ENCODE data around the gene EFCAB11. TPM values are rescaled to one million over a fixed set of nuclear protein-coding genes. Genes with fewer than 3 reads are reported as not detected.

EFCAB11 gene
- total RNA-seq, 3 donors from 2014 or later (not counting 1 experiment from before 2014, with no cell fraction given), result 3.9 to 5.2 (median 4.0) TPM

DNA sequence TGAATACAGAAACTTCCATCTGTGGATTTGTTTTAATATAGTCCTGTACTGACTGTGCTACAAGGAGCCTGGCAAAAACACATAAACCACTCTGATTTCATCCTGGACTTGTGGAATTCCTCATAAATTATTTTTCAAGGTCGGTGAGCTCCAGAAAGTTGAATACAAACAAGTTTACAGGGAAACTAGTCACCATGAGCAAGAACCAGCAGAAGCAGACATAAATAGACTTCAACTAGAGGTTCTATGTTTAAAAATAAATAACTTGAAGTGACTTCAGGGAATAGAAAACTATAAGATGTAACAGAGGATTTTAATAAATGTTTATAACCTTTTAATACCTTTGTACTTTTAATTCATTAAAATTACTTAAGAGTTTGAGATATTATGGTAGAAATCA lies 63.5 kb downstream of the EFCAB11 start:
- Histone ChIP-seq H3K4me1 (ENCODE audit: control insufficient read depth, insufficient read depth, low read length) (peaks cover 9% of the 10 kb centered on the region), H3K36me3 (ENCODE audit: control insufficient read depth, insufficient read depth, low read length) (no peaks in the 10 kb centered on the region), H3K4me3 (ENCODE audit: low read length) (no peak overlapping the region), H3K27me3 (ENCODE audit: control insufficient read depth, insufficient read depth, low read length) (no peaks in the 10 kb centered on the region), H3K27ac (ENCODE audit: low read length) (no peak overlapping the region), H3K9me3 (ENCODE audit: control insufficient read depth, insufficient read depth, low read length) (no peaks in the 10 kb centered on the region)
- Mint-ChIP-seq H3K36me3 (no peaks in the 10 kb centered on the region), H3K27ac (no peak overlapping the region), H3K9me3 (no peaks in the 10 kb centered on the region), H3K27me3 (ENCODE audit: low read depth in 2 of 2) (no peaks in the 10 kb centered on the region), H3K4me1 (no peaks in the 10 kb centered on the region), H3K4me3 (no peak overlapping the region)
- ATAC-seq (no peak), DNase-seq (no peak)
- TF ChIP-seq, protein P1, sequence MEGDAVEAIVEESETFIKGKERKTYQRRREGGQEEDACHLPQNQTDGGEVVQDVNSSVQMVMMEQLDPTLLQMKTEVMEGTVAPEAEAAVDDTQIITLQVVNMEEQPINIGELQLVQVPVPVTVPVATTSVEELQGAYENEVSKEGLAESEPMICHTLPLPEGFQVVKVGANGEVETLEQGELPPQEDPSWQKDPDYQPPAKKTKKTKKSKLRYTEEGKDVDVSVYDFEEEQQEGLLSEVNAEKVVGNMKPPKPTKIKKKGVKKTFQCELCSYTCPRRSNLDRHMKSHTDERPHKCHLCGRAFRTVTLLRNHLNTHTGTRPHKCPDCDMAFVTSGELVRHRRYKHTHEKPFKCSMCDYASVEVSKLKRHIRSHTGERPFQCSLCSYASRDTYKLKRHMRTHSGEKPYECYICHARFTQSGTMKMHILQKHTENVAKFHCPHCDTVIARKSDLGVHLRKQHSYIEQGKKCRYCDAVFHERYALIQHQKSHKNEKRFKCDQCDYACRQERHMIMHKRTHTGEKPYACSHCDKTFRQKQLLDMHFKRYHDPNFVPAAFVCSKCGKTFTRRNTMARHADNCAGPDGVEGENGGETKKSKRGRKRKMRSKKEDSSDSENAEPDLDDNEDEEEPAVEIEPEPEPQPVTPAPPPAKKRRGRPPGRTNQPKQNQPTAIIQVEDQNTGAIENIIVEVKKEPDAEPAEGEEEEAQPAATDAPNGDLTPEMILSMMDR (IDR thresholded peaks at IDR 0.05), result no peak
- WGBS (ENCODE audit: insufficient coverage), result 100% methylated on average over 1 of the region's 1 CpG
- intact Hi-C loops (cut with micrococcal nuclease), result no loop called here

DNA sequence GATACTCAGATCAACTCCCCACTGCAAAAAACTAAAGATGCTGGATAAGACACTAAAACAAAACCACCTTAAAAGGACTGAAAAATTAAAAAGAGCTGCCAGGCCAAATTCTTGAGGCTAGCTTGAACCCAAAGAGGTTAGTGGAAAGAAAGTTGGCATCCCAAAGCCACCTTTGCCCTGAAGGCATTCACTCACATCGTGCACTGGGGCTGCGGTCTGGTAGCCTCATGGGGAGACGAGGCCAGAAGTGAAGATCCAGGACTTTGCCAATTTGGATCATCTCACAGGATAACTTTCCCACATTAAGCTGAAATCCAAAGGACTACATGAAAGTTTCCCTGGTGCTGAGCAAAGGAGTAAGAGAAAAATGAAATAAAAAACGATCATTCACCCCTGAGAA lies 63.9 kb downstream of the EFCAB11 start:
- Histone ChIP-seq H3K4me1 (ENCODE audit: control insufficient read depth, insufficient read depth, low read length) (peaks cover 9% of the 10 kb centered on the region), H3K27ac (ENCODE audit: low read length) (no peak overlapping the region), H3K27me3 (ENCODE audit: control insufficient read depth, insufficient read depth, low read length) (no peaks in the 10 kb centered on the region), H3K36me3 (ENCODE audit: control insufficient read depth, insufficient read depth, low read length) (no peaks in the 10 kb centered on the region), H3K4me3 (ENCODE audit: low read length) (no peak overlapping the region), H3K9me3 (ENCODE audit: control insufficient read depth, insufficient read depth, low read length) (no peaks in the 10 kb centered on the region)
- intact Hi-C loops (cut with micrococcal nuclease), result no loop called here
- DNase-seq (no peak), ATAC-seq (no peak)
- Mint-ChIP-seq H3K4me3 (no peak overlapping the region), H3K9me3 (no peaks in the 10 kb centered on the region), H3K27me3 (ENCODE audit: low read depth in 2 of 2) (no peaks in the 10 kb centered on the region), H3K4me1 (no peaks in the 10 kb centered on the region), H3K36me3 (no peaks in the 10 kb centered on the region), H3K27ac (no peak overlapping the region)
- WGBS (ENCODE audit: insufficient coverage), result 96% methylated on average over 4 of the region's 4 CpGs
- TF ChIP-seq, protein P1 (IDR thresholded peaks at IDR 0.05), result no peak

DNA sequence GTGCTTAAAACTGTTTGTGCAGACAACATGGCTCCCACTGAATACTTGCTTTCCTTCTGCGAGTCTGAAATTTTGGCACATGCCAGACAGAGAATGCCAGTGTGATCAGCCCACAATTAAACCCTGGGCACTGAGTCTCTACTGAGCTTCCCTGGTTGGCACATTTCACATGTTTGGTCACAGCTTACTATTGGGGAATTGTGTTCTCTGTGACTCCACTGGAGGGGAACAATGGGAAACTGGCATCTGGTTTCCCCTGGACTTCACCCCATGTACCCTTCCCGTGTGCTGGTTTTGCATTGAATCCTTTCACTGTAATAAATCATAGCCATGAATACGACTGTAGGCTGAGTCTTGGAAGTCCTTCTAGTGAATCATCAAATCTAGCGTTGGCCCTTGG lies 64.9 kb downstream of the EFCAB11 start:
- Mint-ChIP-seq H3K9me3 (no peaks in the 10 kb centered on the region), H3K27ac (no peak overlapping the region), H3K27me3 (ENCODE audit: low read depth in 2 of 2) (no peaks in the 10 kb centered on the region), H3K36me3 (no peaks in the 10 kb centered on the region), H3K4me1 (no peaks in the 10 kb centered on the region), H3K4me3 (no peak overlapping the region)
- no peak for DNase-seq
- no peaks in the 10 kb centered on the region for H3K27me3 ChIP-seq (ENCODE audit: control insufficient read depth, insufficient read depth, low read length)
- peaks cover 9% of the 10 kb centered on the region for H3K4me1 ChIP-seq (ENCODE audit: control insufficient read depth, insufficient read depth, low read length)
- no peak for ATAC-seq
- intact Hi-C loops (cut with micrococcal nuclease), result no loop called here
- 96% methylated on average over 3 of the region's 4 CpGs for WGBS (ENCODE audit: insufficient coverage)
- H3K36me3 ChIP-seq (ENCODE audit: control insufficient read depth, insufficient read depth, low read length), result no peaks in the 10 kb centered on the region
- H3K4me3 ChIP-seq (ENCODE audit: low read length), result no peak overlapping the region
- TF ChIP-seq, protein P1 (IDR thresholded peaks at IDR 0.05), result no peak
- no peaks in the 10 kb centered on the region for H3K9me3 ChIP-seq (ENCODE audit: control insufficient read depth, insufficient read depth, low read length)
- no peak overlapping the region for H3K27ac ChIP-seq (ENCODE audit: low read length)

DNA sequence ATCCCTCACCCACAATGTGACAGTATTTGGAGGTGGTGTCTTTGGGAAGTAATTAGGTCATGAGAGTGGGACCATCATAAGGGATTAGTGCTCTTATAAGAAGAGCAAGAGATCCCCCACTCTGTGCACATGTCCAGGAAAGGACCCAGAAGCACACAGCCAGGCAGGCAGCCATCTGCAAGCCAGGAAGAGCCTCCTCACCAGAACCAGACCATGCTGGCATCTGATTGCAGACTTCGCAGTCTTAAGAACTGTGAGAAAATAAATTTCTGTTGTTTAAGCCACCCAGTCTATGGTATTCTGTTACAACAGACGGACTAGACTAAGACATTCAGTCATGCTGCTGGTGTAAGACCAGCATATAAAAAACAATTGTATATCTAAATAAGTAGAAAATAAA lies 69.8 kb downstream of the EFCAB11 start:
- Histone ChIP-seq H3K27me3 (ENCODE audit: control insufficient read depth, insufficient read depth, low read length) (no peaks in the 10 kb centered on the region), H3K27ac (ENCODE audit: low read length) (no peak overlapping the region), H3K9me3 (ENCODE audit: control insufficient read depth, insufficient read depth, low read length) (no peaks in the 10 kb centered on the region), H3K4me1 (ENCODE audit: control insufficient read depth, insufficient read depth, low read length) (no peaks in the 10 kb centered on the region), H3K36me3 (ENCODE audit: control insufficient read depth, insufficient read depth, low read length) (no peaks in the 10 kb centered on the region), H3K4me3 (ENCODE audit: low read length) (no peak overlapping the region)
- TF ChIP-seq, protein P1 (IDR thresholded peaks at IDR 0.05), result no peak
- H3K27me3 Mint-ChIP-seq (ENCODE audit: low read depth in 2 of 2), result no peaks in the 10 kb centered on the region
- H3K36me3 Mint-ChIP-seq, result no peaks in the 10 kb centered on the region
- H3K4me3 Mint-ChIP-seq, result no peak overlapping the region
- intact Hi-C loops (cut with micrococcal nuclease), result no loop called here
- 78% methylated on average over 1 of the region's 2 CpGs for WGBS (ENCODE audit: insufficient coverage)
- no peak for ATAC-seq
- H3K27ac Mint-ChIP-seq, result no peak overlapping the region
- DNase-seq, result no peak
- H3K4me1 Mint-ChIP-seq, result no peaks in the 10 kb centered on the region
- H3K9me3 Mint-ChIP-seq, result no peaks in the 10 kb centered on the region

All from natural killer cell (primary cell).